Measurements from ENCODE around the gene MACF1. TPM values are rescaled to one million over a fixed set of nuclear protein-coding genes. Genes with fewer than 3 reads are reported as not detected.

Gene MACF1
- total RNA-seq, 2 donors from 2014 or later = 121 to 149 TPM

GRCh38 chr1:39238476-39238875 is 34.0 kb downstream of the MACF1 start:
- ATAC-seq = no peak
- DNase-seq = no peak
- intact Hi-C loops (cut with DNase I, micrococcal nuclease) = no loop called here

GRCh38 chr1:39239968-39240367 is 35.5 kb downstream of the MACF1 start:
- no peak for ATAC-seq

GRCh38 chr1:39243302-39243701 is 38.8 kb downstream of the MACF1 start:
- intact Hi-C loops (cut with DNase I, micrococcal nuclease) = no loop called here
- no peak for ATAC-seq
- no peak for DNase-seq

More at GRCh38 chr1:39239968-39240367, 35.5 kb downstream of the MACF1 start:
- intact Hi-C loops (cut with DNase I, micrococcal nuclease) = no loop called here
- DNase-seq = no peak

DNA sequence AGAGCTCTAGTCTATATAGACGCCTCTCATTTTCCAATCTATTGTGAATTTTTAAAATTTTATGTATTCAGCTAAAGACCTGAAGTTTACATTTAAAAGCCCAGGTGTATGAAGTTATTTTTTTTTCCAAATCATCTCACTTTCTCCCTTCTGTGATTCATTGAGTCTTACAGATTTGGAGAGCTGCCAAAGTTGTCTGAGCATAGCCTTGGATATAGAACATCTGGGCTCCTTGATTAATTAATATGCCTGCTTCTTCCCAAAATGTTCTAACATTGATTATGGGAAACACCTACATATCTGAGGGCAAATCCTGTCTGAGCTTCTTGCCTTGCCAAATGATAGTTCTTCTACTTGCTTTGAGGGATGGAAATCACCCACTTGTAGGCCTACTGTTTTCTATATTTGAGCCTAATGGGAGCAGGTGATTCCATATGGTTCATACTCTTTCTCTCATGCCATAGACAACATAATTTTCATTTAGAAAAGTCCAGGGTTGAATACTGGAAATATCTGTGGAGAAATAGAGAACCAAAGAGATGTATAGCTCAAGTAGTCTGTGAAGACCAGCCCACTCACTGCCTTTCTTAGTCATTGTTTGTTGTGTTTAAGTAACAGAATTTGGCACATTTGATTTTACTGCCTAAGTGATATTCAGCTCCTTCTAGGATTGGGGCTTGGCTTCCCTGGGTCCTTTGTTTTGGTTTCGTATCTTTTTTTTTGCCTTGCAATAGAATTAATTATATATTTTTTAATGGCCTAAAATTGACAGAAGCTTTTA is 46.2 kb downstream of the MACF1 start:
- DNase-seq = no peak
- no peak for ATAC-seq
- intact Hi-C loops (cut with DNase I, micrococcal nuclease) = no loop called here

GRCh38 chr1:39255222-39255621 is 50.7 kb downstream of the MACF1 start:
- no peak for ATAC-seq
- DNase-seq = no peak
- intact Hi-C loops (cut with DNase I, micrococcal nuclease) = loop anchor here in 1 of 2 donors (5.0 kb wide), 1 partner anchor 63 kb away; no protein-coding TSS in a partner anchor

- peak in 1 of 2 donors; percentile 71 for DNase-seq
- peak; percentile 85 for ATAC-seq
- intact Hi-C loops (cut with DNase I, micrococcal nuclease) = loop anchor here in 1 of 2 donors (5.0 kb wide), 1 partner anchor 66 kb away; no protein-coding TSS in a partner anchor
Observed at GRCh38 chr1:39258146-39258924, 53.8 kb downstream of the MACF1 start.

GRCh38 chr1:39258925-39259244 is 54.4 kb downstream of the MACF1 start:
- intact Hi-C loops (cut with DNase I, micrococcal nuclease) = loop anchor here in 1 of 2 donors (5.0 kb wide), 1 partner anchor 67 kb away; no protein-coding TSS in a partner anchor
- no peak for ATAC-seq
- DNase-seq = no peak

DNA sequence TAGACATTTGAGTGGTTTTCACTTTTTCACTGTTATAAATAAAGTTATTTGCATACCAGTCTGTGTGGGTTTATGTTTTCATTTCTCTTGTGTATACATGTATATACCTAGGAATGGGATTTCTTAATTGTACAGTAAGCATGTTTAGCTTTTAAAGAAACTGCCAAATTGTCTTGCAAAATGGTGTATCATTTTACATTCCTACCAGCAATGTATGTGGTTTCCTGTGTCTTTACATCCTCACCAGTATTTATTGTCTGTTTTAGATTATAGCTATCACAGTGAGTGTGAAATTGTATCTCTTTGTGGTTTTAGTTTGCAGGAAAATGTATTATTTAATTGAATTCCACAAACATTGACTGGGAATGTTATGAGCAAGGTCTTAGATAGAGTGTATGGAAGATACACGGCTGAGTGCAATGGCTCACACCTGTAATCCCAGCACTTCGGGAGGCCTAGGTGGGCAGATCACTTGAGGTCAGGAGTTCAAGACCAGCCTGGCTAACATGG is 57.3 kb downstream of the MACF1 start:
- no peak for ATAC-seq
- intact Hi-C loops (cut with DNase I, micrococcal nuclease) = loop anchor here (5.0 to 10.0 kb wide), 2 partner anchors 67 to 154 kb away; no protein-coding TSS in a partner anchor
- DNase-seq = no peak

- intact Hi-C loops (cut with DNase I, micrococcal nuclease) = loop anchor here (5.0 to 10.0 kb wide), 2 partner anchors 68 to 156 kb away; no protein-coding TSS in a partner anchor
- ATAC-seq (no peak), DNase-seq (no peak)
Observed at GRCh38 chr1:39262802-39263201, 58.3 kb downstream of the MACF1 start.

GRCh38 chr1:39266269-39266668 is 61.8 kb downstream of the MACF1 start:
- DNase-seq = no peak
- ATAC-seq = peak; percentile 45
- intact Hi-C loops (cut with DNase I, micrococcal nuclease) = loop anchor here in 1 of 2 donors (10.0 kb wide), 1 partner anchor 71 kb away; no protein-coding TSS in a partner anchor

GRCh38 chr1:39266792-39267191 is 62.3 kb downstream of the MACF1 start:
- intact Hi-C loops (cut with DNase I, micrococcal nuclease) = loop anchor here in 1 of 2 donors (10.0 kb wide), 1 partner anchor 72 kb away; no protein-coding TSS in a partner anchor

GRCh38 chr1:39268112-39268581 is 63.7 kb downstream of the MACF1 start:
- DNase-seq = peak in 1 of 2 donors; percentile 32
- peak; percentile 16 for ATAC-seq
- intact Hi-C loops (cut with DNase I, micrococcal nuclease) = loop anchor here in 1 of 2 donors (10.0 kb wide), 1 partner anchor 73 kb away; no protein-coding TSS in a partner anchor

More at GRCh38 chr1:39266792-39267191, 62.3 kb downstream of the MACF1 start:
- ATAC-seq (no peak), DNase-seq (no peak)

DNA sequence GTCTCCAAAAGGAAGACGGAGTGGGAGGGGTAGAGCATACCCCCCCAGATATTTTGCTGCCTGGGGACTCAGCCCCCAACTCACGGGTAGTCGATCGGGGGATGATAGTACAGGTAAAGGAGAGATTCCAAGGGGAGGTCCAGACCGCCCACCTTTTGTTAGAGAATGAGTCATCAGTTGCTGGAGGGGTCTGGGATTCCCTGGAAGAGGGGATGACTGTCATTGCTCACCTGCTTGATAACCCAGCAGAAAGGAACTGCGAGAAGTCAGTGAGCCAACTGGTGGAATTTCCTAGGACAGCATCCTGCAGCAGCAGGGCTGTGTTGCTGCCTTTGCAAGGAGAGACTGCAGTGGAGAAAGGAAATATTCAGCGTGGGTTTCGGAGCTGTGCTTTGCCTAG is 64.4 kb downstream of the MACF1 start:
- intact Hi-C loops (cut with DNase I, micrococcal nuclease) = loop anchor here in 1 of 2 donors (10.0 kb wide), 1 partner anchor 74 kb away; no protein-coding TSS in a partner anchor
- no peak for ATAC-seq
- DNase-seq = no peak

DNA sequence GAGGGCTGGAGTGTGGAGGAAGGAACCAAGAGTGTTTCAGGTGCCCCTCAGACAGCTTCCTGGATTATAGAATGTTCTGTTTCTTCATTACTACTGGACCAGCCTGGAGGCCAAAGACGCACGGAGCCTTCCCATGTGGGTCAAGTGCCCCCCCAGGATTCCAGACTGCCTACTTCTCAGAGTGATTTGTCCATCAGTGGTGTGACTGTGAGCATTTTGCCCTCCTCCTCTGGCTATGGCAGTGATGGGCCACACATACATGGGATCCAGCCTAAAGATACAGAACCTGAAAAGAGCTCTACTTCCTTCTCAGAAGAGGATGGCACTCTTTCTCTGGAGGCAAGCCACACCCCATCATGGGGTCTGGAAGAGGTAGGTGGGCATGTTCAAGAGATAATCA is 64.9 kb downstream of the MACF1 start:
- DNase-seq (no peak), ATAC-seq (no peak)
- intact Hi-C loops (cut with DNase I, micrococcal nuclease) = loop anchor here in 1 of 2 donors (10.0 kb wide), 1 partner anchor 75 kb away; no protein-coding TSS in a partner anchor

DNA sequence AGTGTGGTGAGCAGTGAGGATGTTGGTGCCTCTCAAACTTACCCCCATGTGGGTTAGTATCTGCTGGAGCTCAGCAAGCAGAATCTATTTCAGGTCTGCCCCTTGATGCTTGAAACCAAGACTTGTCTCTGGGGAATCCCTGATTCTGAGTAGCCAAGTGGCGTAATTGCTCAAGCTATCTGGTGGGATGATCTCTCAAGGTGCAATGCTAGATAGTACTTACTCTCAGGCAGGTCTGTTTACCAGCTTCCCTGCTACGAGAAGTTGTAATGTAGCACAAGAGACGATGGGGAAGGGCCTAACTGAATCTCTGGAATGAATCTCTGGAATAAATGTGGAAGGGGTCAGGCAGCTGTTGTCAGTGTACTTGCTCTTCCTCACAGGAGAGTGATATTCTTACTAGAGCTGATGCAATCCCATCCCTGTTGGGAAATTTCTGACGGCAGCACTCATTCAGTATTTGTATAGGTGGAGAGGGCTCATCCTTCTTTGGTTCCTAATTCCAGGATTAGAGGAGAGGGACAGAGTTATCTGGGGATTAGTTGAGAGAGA is 65.4 kb downstream of the MACF1 start:
- ATAC-seq (no peak), DNase-seq (no peak)
- intact Hi-C loops (cut with DNase I, micrococcal nuclease) = loop anchor here in 1 of 2 donors (10.0 kb wide), 1 partner anchor 75 kb away; no protein-coding TSS in a partner anchor

GRCh38 chr1:39270368-39270767 is 65.9 kb downstream of the MACF1 start:
- intact Hi-C loops (cut with DNase I, micrococcal nuclease) = no loop called here
- no peak for ATAC-seq
- no peak for DNase-seq

DNA sequence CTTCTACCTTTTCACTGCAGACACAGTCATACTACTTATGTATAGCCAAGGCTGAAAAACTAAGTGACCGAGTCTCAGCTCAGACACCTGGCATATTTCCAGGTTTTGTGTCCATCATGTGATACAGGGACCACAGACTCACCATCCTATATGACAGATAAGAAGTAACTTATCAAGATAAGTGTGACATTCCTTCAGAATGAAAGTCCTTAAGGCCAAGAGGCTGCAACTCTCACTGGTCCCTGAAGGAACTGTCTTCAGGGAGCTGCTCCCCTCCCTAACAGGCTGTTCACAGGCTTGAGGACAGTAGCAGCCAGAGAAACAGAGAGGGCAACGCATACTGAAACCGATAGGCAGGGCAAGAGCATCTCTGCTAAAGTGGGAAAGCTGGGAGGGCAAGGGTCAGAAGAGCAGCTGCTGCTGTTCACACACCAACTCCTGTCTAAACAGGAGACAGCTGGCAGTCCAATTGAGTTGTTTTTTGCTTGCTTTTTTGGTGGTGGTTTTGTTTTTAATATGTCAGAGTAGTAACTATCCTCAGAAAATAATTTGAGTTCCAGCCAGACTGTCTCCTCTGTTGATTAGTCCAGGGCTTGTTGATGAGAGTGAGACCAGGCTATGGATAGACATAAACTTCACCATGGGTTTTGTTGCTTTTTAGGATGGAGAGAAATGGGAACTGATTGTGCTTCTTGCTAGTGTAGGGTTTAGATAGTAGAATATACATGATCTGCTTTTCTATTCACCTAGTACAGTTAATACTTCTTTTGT is 67.7 kb downstream of the MACF1 start:
- DNase-seq (peak; percentile 19 to 31), ATAC-seq (peak; percentile 78)
- intact Hi-C loops (cut with DNase I, micrococcal nuclease) = no loop called here
